Hematopoietic multipotent progenitor cell treated with erythropoietin and hydrocortisone succinate and interleukin-3 and kit ligand, for 6 days (in vitro differentiated cells): ENCODE results near the gene BCKDHA.
"Not testable (repeated sequence)": the region's sequence is repeated elsewhere in the genome, so short reads cannot be mapped to it uniquely, and the experiment has no call there.

Source experiments
- DNase-seq: peaks from one replicate; pipeline ENCODE4 v3.0.0-alpha.2; 2015

BCKDHA gene

GRCh38 chr19:41407271-41407670 lies 9.7 kb downstream of the BCKDHA start:
- no peak for DNase-seq

- peak; percentile 35 for DNase-seq
Measured at GRCh38 chr19:41408256-41408655, 10.6 kb downstream of the BCKDHA start.

- DNase-seq = not testable (repeated sequence)
Measured at GRCh38 chr19:41408846-41409245, 11.2 kb downstream of the BCKDHA start.

GRCh38 chr19:41409288-41409687 lies 11.7 kb downstream of the BCKDHA start:
- no peak for DNase-seq

GRCh38 chr19:41410336-41411054 lies 12.9 kb downstream of the BCKDHA start:
- DNase-seq = no peak

- no peak for DNase-seq
Measured at GRCh38 chr19:41411100-41411967, 13.7 kb downstream of the BCKDHA start.

- DNase-seq = no peak
Measured at GRCh38 chr19:41411968-41412265, 14.3 kb downstream of the BCKDHA start.

- no peak for DNase-seq
Measured at GRCh38 chr19:41412953-41413352, 15.3 kb downstream of the BCKDHA start.

- no peak for DNase-seq
Measured at GRCh38 chr19:41413947-41414346, 16.3 kb downstream of the BCKDHA start.

GRCh38 chr19:41414461-41414860 lies 16.8 kb downstream of the BCKDHA start:
- DNase-seq = no peak

GRCh38 chr19:41415154-41415571 lies 17.5 kb downstream of the BCKDHA start:
- no peak for DNase-seq

GRCh38 chr19:41416194-41416674 lies 18.6 kb downstream of the BCKDHA start:
- no peak for DNase-seq

- DNase-seq = peak; percentile 66
Measured at GRCh38 chr19:41420101-41420880, 22.7 kb downstream of the BCKDHA start.

- DNase-seq = no peak
Measured at GRCh38 chr19:41421314-41421713, 23.7 kb downstream of the BCKDHA start.

GRCh38 chr19:41421973-41422372 lies 24.4 kb downstream of the BCKDHA start:
- no peak for DNase-seq

- DNase-seq = no peak
Measured at GRCh38 chr19:41422456-41422855, 24.8 kb downstream of the BCKDHA start.

GRCh38 chr19:41422955-41423354 lies 25.3 kb downstream of the BCKDHA start:
- no peak for DNase-seq

GRCh38 chr19:41424335-41425173 lies 26.9 kb downstream of the BCKDHA start:
- peak; percentile 43 for DNase-seq

- DNase-seq = no peak
Measured at GRCh38 chr19:41425174-41426115, 27.8 kb downstream of the BCKDHA start.

GRCh38 chr19:41426116-41426841 lies 28.7 kb downstream of the BCKDHA start:
- no peak for DNase-seq
